HG03558 (cell line): ENCODE data around the gene CYB561A3.

ENCODE experiments used
- ATAC-seq: cut with Tn5 transposase; IDR thresholded peaks from one replicate; pipeline ENCODE4 v1.9.1; 2021; ENCODE audit warnings: moderate number of reproducible peaks; ENCODE audit not compliant: unreplicated experiment; ENCODE audit errors: extremely low read depth

The CYB561A3 gene

GRCh38 chr11:61332281-61332796 lies 29.3 kb downstream of the CYB561A3 start:
- ATAC-seq: no peak

- no peak for ATAC-seq
These were observed 30.0 kb downstream of the CYB561A3 start for GRCh38 chr11:61331651-61332050.

GRCh38 chr11:61329871-61330270 lies 31.8 kb downstream of the CYB561A3 start:
- ATAC-seq: no peak

- ATAC-seq: no peak
These were observed 33.3 kb downstream of the CYB561A3 start for GRCh38 chr11:61328351-61328750.

- ATAC-seq: no peak
These were observed 34.0 kb downstream of the CYB561A3 start for GRCh38 chr11:61327669-61328071.

GRCh38 chr11:61325649-61326414 lies 35.9 kb downstream of the CYB561A3 start:
- no peak for ATAC-seq

GRCh38 chr11:61315260-61315659 lies 46.4 kb downstream of the CYB561A3 start:
- no peak for ATAC-seq

- ATAC-seq: no peak
These were observed 50.9 kb downstream of the CYB561A3 start for GRCh38 chr11:61310749-61311148.

GRCh38 chr11:61309739-61310138 lies 51.9 kb downstream of the CYB561A3 start:
- no peak for ATAC-seq

- no peak for ATAC-seq
These were observed 52.5 kb downstream of the CYB561A3 start for GRCh38 chr11:61309141-61309540.

- no peak for ATAC-seq
These were observed 54.3 kb downstream of the CYB561A3 start for GRCh38 chr11:61307354-61307753.

- ATAC-seq: no peak
These were observed 55.5 kb downstream of the CYB561A3 start for GRCh38 chr11:61306221-61306620.

- no peak for ATAC-seq
These were observed 56.3 kb downstream of the CYB561A3 start for GRCh38 chr11:61305417-61305816.

GRCh38 chr11:61303725-61304124 lies 58.0 kb downstream of the CYB561A3 start:
- no peak for ATAC-seq

GRCh38 chr11:61302550-61302949 lies 59.1 kb downstream of the CYB561A3 start:
- no peak for ATAC-seq
